NCI-H82 treated with DMSO at 0.1 percent for 48 hours (cell line): ENCODE data around the gene RPL14.
A peak's percentile ranks its signal among the peaks of the same experiment; 100 is the strongest.
"Not testable (repeated sequence)": the region's sequence is repeated elsewhere in the genome, so short reads cannot be mapped to it uniquely, and the experiment has no call there.

Experiments
- DNase-seq: peaks from one replicate; lab custom pipeline; 2025; ENCODE audit not compliant: unreplicated experiment; lab: John Stamatoyannopoulos, UW

Gene RPL14

DNA sequence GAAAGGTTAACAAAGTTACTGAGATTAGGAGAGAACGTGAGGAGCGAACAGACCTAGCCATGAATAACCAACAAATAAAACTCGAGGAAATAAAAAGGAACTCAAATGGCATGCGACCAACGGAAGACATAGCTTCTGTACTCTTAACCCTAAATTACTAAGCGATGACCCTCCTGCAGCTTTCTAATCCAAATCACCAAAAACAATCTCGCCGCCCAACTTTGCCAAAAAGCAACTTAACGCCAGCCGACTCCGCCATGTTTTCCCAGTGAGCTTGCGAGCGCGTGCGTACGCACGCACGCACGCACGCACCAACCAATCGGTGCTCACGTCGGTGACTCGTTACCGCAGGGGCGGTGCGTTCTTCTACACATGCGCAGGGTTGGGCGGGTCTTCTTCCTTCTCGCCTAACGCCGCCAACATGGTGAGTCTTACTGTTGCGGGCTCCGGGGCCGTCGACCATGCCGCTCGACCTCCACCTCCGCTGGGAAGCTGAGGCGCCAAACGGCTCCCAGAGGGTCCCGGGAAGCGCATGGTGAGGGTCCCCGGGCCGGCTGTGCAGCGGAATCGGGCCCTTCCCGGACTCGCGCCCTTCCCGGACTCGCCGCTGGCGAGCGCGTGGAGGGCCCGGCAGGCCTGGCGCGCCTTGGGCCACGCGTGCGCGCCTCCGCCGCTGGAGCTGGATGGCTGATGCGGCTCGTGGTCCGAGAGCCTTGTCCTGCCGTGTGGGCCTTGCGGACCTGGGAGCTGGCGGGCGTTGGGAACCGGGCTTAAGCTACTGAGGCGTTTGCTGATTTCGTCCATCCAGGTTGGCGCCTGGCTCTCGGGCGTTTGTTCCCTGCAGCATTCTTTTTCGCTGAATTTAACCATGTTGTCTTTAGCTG is at the start of gene RPL14:
Gene RPL14, plus strand, starts transcription at position 400 of the 884 bp plus-strand sequence. Its CDS starts 133 bp downstream, at position 533.
- peak; percentile 66 for DNase-seq

GRCh38 chr3:40407611-40408010 is 49.5 kb upstream of the RPL14 start:
- no peak for DNase-seq

- DNase-seq: no peak
These were observed 42.9 kb upstream of the RPL14 start for GRCh38 chr3:40414270-40414669.

GRCh38 chr3:40417845-40418543 is 39.1 kb upstream of the RPL14 start:
- DNase-seq: no peak

- no peak for DNase-seq
These were observed 34.3 kb upstream of the RPL14 start for GRCh38 chr3:40422861-40423260.

DNA sequence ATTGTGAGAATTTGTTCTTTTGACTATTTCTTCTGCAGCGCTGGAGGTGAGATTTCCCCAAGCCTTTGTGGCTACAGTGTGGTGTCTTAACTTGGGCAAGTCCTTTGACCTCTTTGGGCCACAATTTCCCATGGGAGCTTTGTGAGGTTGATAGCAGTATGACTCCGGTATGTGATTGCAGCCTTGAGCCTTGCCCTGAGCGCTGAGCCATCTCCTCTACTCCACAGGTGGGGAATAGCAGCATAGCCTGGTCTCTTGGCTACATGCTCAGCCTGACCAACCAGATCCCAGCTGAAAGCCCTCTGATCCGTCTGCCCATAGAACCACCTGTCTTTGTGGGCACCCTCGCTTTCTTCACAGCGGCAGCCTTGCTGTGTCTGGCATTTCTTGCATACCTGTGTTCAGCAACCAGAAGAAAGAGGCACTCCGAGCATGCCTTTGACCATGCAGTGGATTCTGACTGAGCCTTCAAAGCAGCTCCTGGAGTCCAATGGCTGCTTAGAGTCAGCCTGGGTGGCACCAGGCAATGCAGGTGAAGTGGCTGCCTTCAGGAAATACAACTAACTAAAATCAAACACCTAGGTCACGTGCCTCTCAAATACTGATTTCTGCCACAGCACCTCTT is 30.0 kb upstream of the RPL14 start:
- no peak for DNase-seq

DNA sequence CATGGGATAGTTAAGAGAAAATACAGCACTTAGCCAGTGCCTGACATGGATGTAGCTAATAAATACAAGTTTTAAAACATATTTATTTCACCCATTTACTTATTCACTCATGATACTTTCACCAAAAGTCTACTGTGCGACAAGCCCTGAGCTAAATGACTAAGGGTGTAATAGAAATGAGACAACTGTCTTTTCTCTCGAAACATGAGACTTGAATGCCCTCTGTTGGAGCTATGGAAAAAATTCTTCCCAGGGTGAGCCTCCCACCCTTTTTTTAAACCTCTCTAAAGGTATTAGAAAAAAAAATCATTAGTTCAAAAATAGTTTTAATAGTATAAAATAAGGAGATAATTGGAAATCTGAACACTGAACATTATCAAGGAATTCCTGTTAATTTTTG is 24.3 kb upstream of the RPL14 start:
- no peak for DNase-seq

DNA sequence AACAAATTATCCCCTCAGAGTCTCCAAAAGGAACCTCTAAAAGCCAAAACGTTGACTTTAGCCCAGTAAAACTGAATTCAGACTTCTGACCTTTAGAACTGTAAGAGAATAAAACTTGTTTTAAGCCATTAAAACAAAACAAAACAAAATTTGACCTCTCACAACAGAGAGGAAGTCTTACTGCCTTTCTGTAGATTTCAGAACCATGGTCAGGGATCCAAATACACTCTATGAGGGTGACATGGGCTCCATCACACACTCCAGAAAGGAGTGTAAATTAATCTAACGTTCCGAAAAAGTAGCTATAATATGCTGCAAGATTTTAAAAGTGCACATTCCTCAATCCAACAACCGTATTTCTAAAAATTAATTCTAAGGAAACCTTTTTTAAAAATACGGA is 19.2 kb upstream of the RPL14 start:
- DNase-seq: no peak

DNA sequence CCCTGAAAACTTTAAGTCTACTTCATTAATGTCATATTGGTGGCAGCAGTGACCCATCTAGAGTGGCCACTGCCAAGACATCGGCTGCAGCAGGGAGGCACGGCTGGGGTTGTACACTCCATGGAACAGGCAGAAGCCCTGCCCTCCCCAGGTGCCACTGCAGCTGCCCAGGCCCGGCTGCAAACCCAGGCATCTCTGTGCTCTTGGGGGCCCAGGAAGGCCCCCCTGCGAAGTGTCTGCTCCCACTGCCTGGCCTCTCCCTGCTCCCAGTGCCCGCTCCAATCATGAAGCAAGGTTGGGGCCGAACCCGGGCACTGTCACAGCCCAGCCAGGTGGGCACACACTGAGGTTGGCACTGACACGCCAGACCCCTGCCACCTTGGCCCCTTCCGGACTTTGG is 12.1 kb upstream of the RPL14 start:
- no peak for DNase-seq

DNA sequence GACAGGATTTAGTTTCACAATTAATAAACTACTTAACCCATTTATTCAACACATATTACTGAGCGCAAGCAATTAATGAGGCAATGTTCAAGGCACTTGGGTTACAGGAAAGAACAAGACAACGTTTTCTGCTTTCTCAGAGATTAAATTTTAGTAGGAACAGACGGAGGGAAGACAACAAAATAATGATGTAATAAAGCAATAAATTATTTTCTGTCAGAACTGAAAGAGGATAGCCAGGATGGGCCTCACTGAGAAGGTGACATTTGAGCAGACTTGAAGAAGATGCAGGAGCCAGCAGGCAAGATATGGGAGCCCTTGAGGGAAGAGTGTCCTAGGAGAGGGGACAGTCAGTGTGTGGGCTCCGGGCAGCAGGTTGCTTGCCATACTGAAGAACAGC is 11.3 kb upstream of the RPL14 start:
- DNase-seq: no peak

DNA sequence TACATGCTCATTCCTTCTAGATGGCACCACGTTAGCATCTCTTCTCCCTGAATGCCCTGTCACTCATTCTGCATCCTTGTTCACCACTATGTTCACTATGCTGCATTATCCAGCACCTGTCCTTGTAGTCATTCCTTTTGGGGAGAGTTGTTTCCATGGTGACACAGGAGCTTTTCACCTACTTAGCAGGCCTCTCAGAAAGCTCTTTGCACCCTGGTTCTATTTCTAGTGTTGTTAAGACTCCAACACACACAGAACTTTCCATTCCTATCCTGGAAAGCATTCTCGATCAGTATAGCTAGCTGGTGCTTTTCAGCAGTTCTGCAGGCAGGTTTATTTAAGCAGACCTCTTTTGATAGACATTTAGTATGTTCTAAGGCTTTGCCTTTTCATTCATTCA is 6.7 kb upstream of the RPL14 start:
- no peak for DNase-seq

- DNase-seq: no peak
These were observed 5.6 kb upstream of the RPL14 start for GRCh38 chr3:40451551-40451950.

- no peak for DNase-seq
These were observed 5.1 kb upstream of the RPL14 start for GRCh38 chr3:40452057-40452456.

DNA sequence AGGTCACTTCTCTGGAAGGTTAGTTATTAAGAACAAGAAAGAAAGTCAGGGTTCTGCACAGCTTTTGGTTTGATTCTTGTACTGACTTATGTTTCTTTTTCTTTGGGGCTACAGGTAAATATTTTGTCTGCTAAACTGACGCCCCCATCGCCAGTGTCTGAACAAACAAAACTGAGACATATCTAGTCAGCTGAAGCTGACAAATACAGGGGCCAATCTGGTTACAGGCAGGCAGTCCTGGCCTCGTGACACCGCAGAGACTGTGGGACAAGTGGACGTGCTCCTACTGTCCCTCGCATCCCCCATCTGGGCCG is 4.6 kb upstream of the RPL14 start:
- DNase-seq: no peak

GRCh38 chr3:40452876-40453730 is 4.0 kb upstream of the RPL14 start:
- peak; percentile 93 for DNase-seq

- DNase-seq: no peak
These were observed 3.2 kb upstream of the RPL14 start for GRCh38 chr3:40453933-40454332.

- no peak for DNase-seq
These were observed 1.8 kb upstream of the RPL14 start for GRCh38 chr3:40455328-40455727.

DNA sequence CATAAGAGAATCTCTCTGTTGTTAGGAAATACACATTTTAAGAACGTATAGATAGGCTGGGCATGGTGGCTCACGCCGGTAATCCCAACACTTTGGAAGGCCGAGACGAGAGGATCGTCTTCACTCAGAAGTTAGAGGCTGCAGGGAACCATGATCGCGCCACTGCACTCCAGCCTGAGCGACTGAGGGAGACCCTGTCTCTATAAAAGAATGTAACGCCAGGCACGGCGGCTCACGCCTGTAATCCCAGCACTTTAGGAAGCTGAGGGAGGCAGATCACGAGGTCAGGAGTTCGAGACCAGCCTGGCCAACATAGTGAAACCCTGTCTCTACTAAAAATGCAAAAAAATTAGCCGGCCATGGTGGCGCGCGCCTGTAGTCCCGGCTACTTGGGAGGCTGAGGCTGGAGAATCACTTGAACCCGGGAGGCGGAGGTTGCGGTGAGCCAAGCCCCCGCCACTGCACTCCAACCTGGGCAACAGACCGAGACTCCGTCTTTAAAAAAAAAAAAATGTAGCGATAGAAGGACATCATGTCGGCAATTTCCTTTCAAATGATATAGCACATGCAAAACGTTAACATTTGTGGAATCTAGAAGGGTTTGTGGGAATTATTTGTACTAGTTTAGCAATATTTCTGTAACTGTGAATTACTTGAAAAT is 730 bp upstream of the RPL14 start:
- no peak for DNase-seq

GRCh38 chr3:40458473-40458872 is 1.3 kb downstream of the RPL14 start:
- no peak for DNase-seq

GRCh38 chr3:40460481-40460880 is 3.3 kb downstream of the RPL14 start:
- DNase-seq: not testable (repeated sequence)

GRCh38 chr3:40461161-40461560 is 4.0 kb downstream of the RPL14 start:
- DNase-seq: no peak
